WI38 (cell line): ENCODE results near the gene WDR45B.
A peak's percentile ranks its signal among the peaks of the same experiment; 100 is the strongest.

Experiments used
- H3K4me3 ChIP-seq: 2 replicates; pipeline ENCODE4 v1.5.1; 2011; ENCODE audit warnings: low read depth, mild to moderate bottlenecking, control low read depth, low read length
- CTCF ChIP-seq: IDR thresholded peaks from 2 replicates; pipeline ENCODE4 v1.5.1; 2012; ENCODE audit warnings: low read depth, mild to moderate bottlenecking, control low read depth, low read length

WDR45B gene

DNA sequence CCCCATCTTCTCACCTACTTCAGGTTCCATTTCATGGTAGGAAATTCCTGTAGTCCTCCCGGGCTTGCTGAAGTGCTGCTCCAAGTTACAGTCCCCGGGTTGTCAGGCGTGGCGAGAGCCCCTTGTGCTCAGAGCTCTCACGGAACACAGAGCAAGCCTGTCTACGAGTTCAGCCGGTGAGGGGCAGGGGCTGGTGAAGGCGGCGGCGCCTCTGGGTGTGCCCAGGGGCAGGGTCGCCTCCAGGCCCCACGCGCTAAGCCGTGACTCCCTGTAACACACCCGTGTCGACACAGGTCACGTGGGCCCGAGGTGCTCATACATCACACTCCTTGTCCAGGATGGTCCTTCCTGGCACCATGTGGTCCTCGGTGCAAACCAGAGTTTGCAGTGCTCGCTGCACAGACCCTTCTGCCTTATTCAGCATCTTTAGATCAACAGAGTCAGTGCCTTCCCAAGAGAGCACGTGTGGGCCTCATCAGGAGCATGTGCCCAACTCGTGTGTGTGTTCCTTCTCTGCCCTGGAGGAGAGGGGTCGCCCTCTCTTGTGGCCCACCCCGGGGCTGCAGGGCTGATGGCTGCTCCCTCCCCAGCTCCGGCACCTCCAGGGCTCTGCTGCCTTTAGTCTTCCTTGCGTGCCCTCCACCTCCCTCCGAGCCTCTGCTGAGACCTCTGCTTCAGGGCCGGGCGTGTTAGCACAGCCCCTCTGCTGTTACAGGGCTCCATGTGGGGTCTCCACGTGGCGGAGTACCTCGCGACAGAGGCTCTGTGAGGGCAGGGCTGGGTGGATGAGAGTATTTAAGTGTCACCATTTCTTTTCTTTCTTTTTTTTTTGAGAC is 51.2 kb downstream of the WDR45B start:
- TF ChIP-seq CTCF, result no peak
- no peak overlapping the region for H3K4me3 ChIP-seq

DNA sequence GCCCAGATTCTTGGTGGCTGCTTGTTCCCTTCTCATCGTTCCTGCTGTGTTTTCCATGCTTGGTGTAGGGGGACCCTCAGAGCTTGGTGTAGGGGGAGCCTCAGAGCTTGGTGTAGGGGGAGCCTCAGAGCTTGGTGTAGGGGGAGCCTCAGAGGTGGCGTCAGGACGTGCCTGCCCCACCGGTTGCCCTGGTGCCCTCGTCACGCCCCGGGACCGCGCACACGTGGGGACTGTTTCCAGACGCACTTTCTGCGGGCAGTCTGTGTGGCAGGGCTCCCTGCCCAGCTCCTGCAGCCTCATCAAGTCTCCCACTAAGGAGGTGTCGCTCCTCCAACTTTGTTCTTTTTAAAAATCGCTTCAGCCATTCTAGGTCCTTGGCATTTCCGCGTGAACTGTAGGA is 51.9 kb downstream of the WDR45B start:
- TF ChIP-seq CTCF, result no peak
- H3K4me3 ChIP-seq, result no peak overlapping the region

GRCh38 chr17:82595893-82596292 is 52.4 kb downstream of the WDR45B start:
- H3K4me3 ChIP-seq, result no peak overlapping the region
- TF ChIP-seq CTCF, result no peak

- no peak for TF ChIP-seq CTCF
- no peak overlapping the region for H3K4me3 ChIP-seq
These were observed 53.7 kb downstream of the WDR45B start for GRCh38 chr17:82594571-82594970.

- H3K4me3 ChIP-seq, result peak overlapping the region; percentile 64
These were observed 54.6 kb downstream of the WDR45B start for GRCh38 chr17:82593590-82594087.

DNA sequence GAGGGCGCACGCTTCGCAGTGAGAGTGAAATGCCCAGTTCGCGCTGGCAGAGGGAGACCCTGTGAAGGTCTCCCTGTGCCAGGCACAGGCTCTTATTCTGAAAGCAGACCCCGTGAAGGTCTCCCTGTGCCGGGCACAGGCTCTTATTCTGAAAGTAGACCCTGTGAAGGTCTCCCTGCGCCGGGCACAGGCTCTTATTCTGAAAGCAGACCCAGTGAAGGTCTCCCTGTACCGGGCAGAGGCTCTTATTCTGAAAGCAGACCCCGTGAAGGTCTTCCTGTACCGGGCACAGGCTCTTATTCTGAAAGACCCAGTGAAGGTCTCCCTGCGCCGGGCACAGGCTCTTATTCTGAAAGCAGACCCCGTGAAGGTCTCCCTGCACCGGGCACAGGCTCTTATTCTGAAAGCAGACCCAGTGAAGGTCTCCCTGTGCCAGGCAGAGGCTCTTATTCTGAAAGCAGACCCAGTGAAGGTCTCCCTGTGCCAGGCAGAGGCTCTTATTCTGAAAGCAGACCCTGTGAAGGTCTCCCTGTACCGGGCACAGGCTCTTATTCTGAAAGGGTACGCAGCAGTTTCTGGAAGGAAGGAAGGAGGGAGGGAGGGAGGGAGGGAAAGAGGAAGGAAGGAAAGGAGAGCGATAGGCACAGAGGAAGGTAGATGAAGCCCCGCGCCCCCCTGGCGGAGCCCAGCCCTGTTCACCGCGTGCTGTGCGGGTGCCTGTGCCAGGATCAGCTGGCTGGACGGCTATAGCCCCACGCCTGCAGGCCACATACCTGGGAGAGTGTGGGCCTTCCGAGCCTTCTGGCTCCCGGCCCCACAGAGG is 55.3 kb downstream of the WDR45B start:
- no peak for TF ChIP-seq CTCF
- H3K4me3 ChIP-seq, result peak overlapping the region; percentile 64

More at GRCh38 chr17:82593590-82594087, 54.6 kb downstream of the WDR45B start:
- TF ChIP-seq CTCF, result no peak
